Neuron (in vitro differentiated cells): ENCODE results near the gene PPP1R3G.

Experiments
- H2AFZ ChIP-seq: one replicate; pipeline ENCODE4 v1.6.1; 2013; ENCODE audit warnings: low read depth, mild to moderate bottlenecking, inconsistent platforms, low read length, moderate library complexity
- H3K27me3 ChIP-seq: one replicate; pipeline ENCODE4 v1.6.1; 2013; ENCODE audit warnings: low read length; ENCODE audit not compliant: insufficient read depth
- H3K36me3 ChIP-seq: one replicate; pipeline ENCODE4 v1.6.1; 2013; ENCODE audit warnings: low read length; ENCODE audit not compliant: insufficient read depth
- H3K4me1 ChIP-seq: one replicate; pipeline ENCODE4 v1.6.1; 2013; ENCODE audit warnings: low read length; ENCODE audit not compliant: insufficient read depth
- H3K4me3 ChIP-seq: 2 replicates; pipeline ENCODE4 v1.5.1; 2013; ENCODE audit warnings: mild to moderate bottlenecking, low read length, moderate library complexity
- H3K9me3 ChIP-seq: one replicate; pipeline ENCODE4 v1.6.1; 2013; ENCODE audit warnings: low read length

The PPP1R3G gene

GRCh38 chr6:5089481-5090438 lies 4.6 kb downstream of the PPP1R3G start:
- no peaks in the 10 kb centered on the region for H3K36me3 ChIP-seq
- H2AFZ ChIP-seq, result no peak overlapping the region
- peaks cover 2% of the 10 kb centered on the region for H3K4me1 ChIP-seq
- H3K9me3 ChIP-seq, result no peaks in the 10 kb centered on the region
- H3K4me3 ChIP-seq, result no peak overlapping the region
- peaks cover 8% of the 10 kb centered on the region for H3K27me3 ChIP-seq

GRCh38 chr6:5090603-5091002 lies 5.5 kb downstream of the PPP1R3G start:
- Histone ChIP-seq H3K36me3 (no peaks in the 10 kb centered on the region), H3K9me3 (no peaks in the 10 kb centered on the region), H3K4me1 (no peaks in the 10 kb centered on the region), H3K27me3 (peaks cover 8% of the 10 kb centered on the region), H2AFZ (no peak overlapping the region), H3K4me3 (no peak overlapping the region)

- no peak overlapping the region for H3K4me3 ChIP-seq
- no peaks in the 10 kb centered on the region for H3K9me3 ChIP-seq
- peaks cover 8% of the 10 kb centered on the region for H3K27me3 ChIP-seq
- no peak overlapping the region for H2AFZ ChIP-seq
- H3K36me3 ChIP-seq, result no peaks in the 10 kb centered on the region
- no peaks in the 10 kb centered on the region for H3K4me1 ChIP-seq
Observed at GRCh38 chr6:5091210-5092069, 6.3 kb downstream of the PPP1R3G start.

- Histone ChIP-seq H3K4me1 (no peaks in the 10 kb centered on the region), H3K36me3 (no peaks in the 10 kb centered on the region), H2AFZ (no peak overlapping the region), H3K27me3 (no peaks in the 10 kb centered on the region), H3K9me3 (no peaks in the 10 kb centered on the region), H3K4me3 (no peak overlapping the region)
Observed at GRCh38 chr6:5093231-5094015, 8.3 kb downstream of the PPP1R3G start.

GRCh38 chr6:5094327-5094726 lies 9.2 kb downstream of the PPP1R3G start:
- H3K36me3 ChIP-seq, result no peaks in the 10 kb centered on the region
- H2AFZ ChIP-seq, result no peak overlapping the region
- no peak overlapping the region for H3K4me3 ChIP-seq
- no peaks in the 10 kb centered on the region for H3K4me1 ChIP-seq
- no peaks in the 10 kb centered on the region for H3K9me3 ChIP-seq
- H3K27me3 ChIP-seq, result no peaks in the 10 kb centered on the region

- H3K36me3 ChIP-seq, result no peaks in the 10 kb centered on the region
- H2AFZ ChIP-seq, result no peak overlapping the region
- no peaks in the 10 kb centered on the region for H3K27me3 ChIP-seq
- no peak overlapping the region for H3K4me3 ChIP-seq
- no peaks in the 10 kb centered on the region for H3K9me3 ChIP-seq
- H3K4me1 ChIP-seq, result no peaks in the 10 kb centered on the region
Observed at GRCh38 chr6:5095236-5095635, 10.1 kb downstream of the PPP1R3G start.

GRCh38 chr6:5096482-5096881 lies 11.3 kb downstream of the PPP1R3G start:
- no peak overlapping the region for H2AFZ ChIP-seq
- H3K36me3 ChIP-seq, result no peaks in the 10 kb centered on the region
- H3K4me1 ChIP-seq, result no peaks in the 10 kb centered on the region
- H3K9me3 ChIP-seq, result no peaks in the 10 kb centered on the region
- H3K4me3 ChIP-seq, result no peak overlapping the region
- no peaks in the 10 kb centered on the region for H3K27me3 ChIP-seq

- no peaks in the 10 kb centered on the region for H3K4me1 ChIP-seq
- H3K9me3 ChIP-seq, result no peaks in the 10 kb centered on the region
- H3K27me3 ChIP-seq, result no peaks in the 10 kb centered on the region
- no peak overlapping the region for H2AFZ ChIP-seq
- no peaks in the 10 kb centered on the region for H3K36me3 ChIP-seq
- H3K4me3 ChIP-seq, result no peak overlapping the region
Observed at GRCh38 chr6:5098501-5099270, 13.5 kb downstream of the PPP1R3G start.

- Histone ChIP-seq H3K9me3 (no peaks in the 10 kb centered on the region), H3K4me3 (no peak overlapping the region), H3K36me3 (no peaks in the 10 kb centered on the region), H2AFZ (no peak overlapping the region), H3K4me1 (no peaks in the 10 kb centered on the region), H3K27me3 (no peaks in the 10 kb centered on the region)
Observed at GRCh38 chr6:5099537-5099936, 14.4 kb downstream of the PPP1R3G start.

GRCh38 chr6:5100806-5101205 lies 15.7 kb downstream of the PPP1R3G start:
- H3K4me3 ChIP-seq, result no peak overlapping the region
- H2AFZ ChIP-seq, result no peak overlapping the region
- H3K9me3 ChIP-seq, result no peaks in the 10 kb centered on the region
- H3K27me3 ChIP-seq, result no peaks in the 10 kb centered on the region
- H3K4me1 ChIP-seq, result no peaks in the 10 kb centered on the region
- no peaks in the 10 kb centered on the region for H3K36me3 ChIP-seq

- no peaks in the 10 kb centered on the region for H3K4me1 ChIP-seq
- no peak overlapping the region for H3K4me3 ChIP-seq
- H3K27me3 ChIP-seq, result no peaks in the 10 kb centered on the region
- H3K9me3 ChIP-seq, result no peaks in the 10 kb centered on the region
- H2AFZ ChIP-seq, result no peak overlapping the region
- H3K36me3 ChIP-seq, result no peaks in the 10 kb centered on the region
Observed at GRCh38 chr6:5102267-5102970, 17.3 kb downstream of the PPP1R3G start.

GRCh38 chr6:5103250-5103649 lies 18.1 kb downstream of the PPP1R3G start:
- H3K27me3 ChIP-seq, result no peaks in the 10 kb centered on the region
- H3K9me3 ChIP-seq, result no peaks in the 10 kb centered on the region
- H3K4me3 ChIP-seq, result no peak overlapping the region
- no peaks in the 10 kb centered on the region for H3K36me3 ChIP-seq
- no peak overlapping the region for H2AFZ ChIP-seq
- H3K4me1 ChIP-seq, result no peaks in the 10 kb centered on the region
